Right lung (tissue), 5 donors: ENCODE results near the gene USB1. TPM values are rescaled to one million over a fixed set of nuclear protein-coding genes. Genes with fewer than 3 reads are reported as not detected.

Experiments
- DNase-seq, 2 donors: peaks; one replicate each; pipeline ENCODE4 v3.0.0-alpha.2; 2013
- polyA plus RNA-seq, 5 donors: library from polyadenylated mRNA; unstranded; fragments of 120-200 nt; gene quantifications; one replicate each; pipeline versions ENCODE4 v1.2.1 to v1.2.3, GENCODE V29; 2013; ENCODE audit warnings: inconsistent platforms in 1 of 5, low replicate concordance in 1 of 5; ENCODE audit not compliant: insufficient read length in 5 of 5, insufficient read depth in 1 of 5

Gene USB1
- polyA plus RNA-seq, 5 donors: 19.8 to 28.2 (median 22.5) TPM

DNA sequence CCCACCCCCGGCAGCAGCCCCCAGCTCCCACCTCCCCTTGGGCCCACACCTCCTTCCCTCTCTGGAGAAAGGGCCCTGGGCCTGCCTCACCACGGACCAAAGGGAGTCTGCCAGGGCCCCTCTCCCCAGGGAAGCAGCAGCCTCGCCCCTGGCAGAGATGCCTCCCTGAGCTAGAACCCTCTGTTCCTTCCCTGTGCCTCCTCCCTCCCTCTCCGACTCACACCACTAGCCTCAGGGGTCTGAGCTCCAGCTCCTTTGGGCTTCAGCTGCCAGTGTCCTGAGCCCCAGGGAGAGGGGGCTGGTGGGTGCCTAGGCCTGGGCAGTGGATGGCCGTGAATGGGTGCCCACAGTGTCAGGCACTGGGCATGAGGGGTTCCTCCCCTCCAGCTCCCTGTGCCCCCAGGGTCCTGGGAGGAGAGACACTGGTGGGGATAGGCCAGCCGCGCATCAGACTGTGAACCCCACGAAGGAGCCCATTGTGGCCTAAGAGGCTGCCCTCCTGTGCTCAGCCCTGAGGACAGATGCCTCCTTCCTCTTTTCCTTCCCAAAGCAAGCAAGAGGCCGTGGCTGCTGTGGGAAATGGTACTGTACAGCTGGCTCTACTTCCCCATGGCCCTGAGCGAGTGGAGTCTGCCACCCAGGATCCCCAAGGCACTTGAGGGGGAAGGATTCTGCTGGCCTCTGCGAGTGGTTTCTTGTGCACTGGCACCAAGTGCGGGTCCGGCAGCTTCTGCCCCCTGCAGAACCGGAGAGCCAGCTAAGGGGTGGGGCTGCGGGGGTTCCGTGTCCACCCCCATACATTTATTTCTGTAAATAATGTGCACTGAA is 45.1 kb downstream of the USB1 start:
- DNase-seq: no peak

GRCh38 chr16:58046936-58047335 is 45.7 kb downstream of the USB1 start:
- DNase-seq: no peak

DNA sequence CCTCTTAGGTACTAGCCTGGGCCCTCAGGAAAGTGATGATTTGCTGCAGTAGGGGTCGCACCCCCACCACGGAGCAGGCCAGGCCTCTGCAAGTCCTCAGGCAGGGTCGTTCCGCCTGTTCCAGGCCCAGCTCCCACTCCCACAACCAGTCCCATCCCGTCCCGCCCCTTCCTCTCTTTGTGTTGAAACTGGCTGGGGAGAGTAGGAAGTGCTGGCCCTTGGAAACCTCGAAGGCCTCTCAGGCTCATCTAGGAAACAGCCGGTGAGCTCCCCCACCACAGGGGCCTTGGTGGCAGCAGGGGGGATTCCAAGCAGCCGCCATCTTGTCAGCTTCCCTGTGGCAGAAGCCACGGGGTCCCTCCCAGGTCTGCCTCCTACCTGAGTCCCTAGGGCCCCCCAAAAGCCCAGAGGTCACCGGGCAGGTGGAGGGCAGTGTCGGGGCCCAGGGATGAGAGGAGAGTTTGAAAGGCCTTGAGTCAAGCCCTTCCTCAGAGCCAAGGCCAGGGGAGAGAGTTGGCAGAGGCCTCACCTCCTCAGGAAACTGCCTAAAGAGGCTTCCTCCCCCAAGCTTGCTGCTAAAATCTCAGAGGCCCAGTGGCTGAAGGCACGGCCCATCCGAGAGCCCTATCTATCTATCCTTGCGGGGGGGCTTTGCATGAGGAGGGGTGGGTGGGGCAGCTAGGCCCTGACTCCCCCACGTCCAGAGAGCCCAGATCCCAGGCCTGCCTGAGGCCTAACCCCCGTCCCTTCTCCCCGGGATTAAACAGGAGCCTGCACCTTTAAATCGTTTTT is 46.5 kb downstream of the USB1 start:
- DNase-seq: no peak

DNA sequence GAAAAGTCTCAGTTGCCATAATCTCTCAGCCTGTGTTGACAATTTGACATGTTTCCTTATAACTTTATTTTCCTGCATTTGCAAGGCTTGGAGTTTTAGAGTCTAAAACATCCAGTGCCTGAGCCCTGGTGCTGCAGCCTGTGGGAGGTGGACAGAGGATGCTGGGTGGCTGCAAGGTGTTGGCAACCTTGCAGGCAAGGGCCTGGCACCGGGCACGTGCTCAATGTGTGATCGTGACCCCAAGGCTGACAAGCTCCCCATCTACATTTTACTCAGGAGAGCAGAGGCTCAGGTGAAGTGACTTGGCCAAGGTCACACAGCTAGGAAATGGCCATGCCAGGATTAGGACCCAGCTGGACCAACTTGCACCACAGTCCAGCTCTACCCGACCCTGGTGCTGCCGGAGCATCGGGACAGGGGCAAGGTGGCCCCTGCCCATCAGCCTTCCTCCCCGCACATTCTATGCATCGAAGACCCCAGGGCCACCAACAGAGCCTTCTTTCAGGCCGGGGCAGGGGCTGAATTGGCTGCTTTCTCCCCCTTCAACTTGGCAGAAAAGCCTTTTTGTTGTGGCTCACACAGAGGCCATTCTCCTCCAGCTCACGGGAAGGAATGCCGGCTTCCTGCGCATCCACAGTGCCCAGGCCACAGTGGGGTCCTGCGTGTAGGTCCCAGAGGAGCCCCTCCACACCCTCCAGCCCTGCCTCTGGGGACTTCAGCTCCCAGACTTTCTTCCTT is 47.5 kb downstream of the USB1 start:
- DNase-seq: no peak

GRCh38 chr16:58049232-58050185 is 48.3 kb downstream of the USB1 start:
- DNase-seq: no peak

GRCh38 chr16:58051296-58051695 is 50.1 kb downstream of the USB1 start:
- DNase-seq: no peak

DNA sequence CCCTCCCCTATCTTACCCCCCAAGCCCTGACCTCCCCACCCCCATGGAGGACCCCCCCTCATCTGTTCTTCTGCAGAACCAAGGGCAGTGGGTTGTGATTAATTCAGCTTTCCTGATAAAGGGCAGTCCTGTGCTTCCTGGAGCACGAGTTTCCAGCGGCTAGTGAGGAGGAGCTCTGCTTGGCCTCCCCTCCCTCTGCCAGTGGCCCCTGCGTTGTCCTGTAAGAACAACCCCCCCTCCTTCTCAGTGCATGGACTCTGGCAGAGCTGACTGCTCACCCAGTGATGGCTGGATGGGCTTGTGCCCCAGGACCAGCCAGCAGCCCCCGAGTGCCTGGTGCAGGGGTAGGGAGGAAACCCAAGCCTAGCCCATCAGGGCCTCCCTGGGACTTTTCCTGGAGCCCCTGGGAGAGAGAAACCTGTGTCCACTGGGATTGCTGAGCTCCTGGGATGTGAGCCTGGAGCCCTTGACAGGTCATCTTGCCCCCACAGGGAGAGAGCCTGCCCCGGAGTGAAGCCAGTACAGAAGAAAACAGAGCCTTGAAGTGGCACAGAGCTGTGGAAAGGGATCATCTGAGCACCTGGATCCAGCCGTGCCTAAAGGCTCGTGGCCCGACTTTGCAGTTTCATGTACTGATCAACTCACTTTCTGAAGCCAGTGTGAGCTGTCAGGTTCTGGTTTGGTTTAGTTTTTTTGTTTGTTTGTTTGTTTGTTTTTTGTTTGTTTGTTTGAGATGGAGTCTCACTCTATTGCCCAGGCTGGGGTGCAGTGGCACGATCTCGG is 50.8 kb downstream of the USB1 start:
- no peak for DNase-seq

- no peak for DNase-seq
These were observed 52.4 kb downstream of the USB1 start for GRCh38 chr16:58053682-58054005.

DNA sequence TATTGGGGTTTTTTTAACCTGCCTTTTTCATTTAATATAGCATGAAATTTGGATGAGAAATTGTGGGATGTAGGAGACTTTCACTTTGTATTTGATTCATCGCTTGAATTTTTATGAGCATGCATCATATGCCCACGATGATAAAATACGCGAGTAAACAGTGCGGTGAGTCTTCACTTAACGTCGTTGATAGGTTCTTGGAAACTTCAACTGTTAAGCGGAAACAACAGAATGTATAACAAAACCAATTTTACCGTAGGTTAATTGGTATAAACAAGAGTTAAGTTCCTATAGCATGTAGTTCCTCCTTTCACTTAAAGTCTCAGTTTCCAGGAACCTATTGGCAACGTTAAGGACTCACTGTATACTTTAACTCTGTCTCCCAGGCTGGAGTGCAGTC is 53.1 kb downstream of the USB1 start:
- DNase-seq: no peak

DNA sequence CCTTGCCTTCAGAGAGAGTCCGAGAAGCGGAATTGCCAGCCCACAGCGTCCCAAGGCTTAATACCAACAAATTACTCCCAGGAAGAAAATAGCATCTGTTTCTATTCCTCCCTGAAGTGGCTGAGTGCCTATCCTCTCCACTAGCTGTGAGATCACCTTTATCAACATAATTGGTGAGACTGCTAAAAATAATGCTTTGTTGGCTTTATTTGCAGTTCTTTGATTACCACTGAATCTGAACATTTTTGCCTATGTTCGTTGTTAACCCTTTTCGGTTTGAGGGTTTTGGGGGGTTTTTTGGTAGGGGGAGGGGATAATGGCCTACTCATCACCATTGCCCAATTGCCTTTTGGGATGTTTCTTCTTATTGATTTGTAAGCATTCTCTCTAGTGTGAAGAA is 55.4 kb downstream of the USB1 start:
- DNase-seq: no peak

DNA sequence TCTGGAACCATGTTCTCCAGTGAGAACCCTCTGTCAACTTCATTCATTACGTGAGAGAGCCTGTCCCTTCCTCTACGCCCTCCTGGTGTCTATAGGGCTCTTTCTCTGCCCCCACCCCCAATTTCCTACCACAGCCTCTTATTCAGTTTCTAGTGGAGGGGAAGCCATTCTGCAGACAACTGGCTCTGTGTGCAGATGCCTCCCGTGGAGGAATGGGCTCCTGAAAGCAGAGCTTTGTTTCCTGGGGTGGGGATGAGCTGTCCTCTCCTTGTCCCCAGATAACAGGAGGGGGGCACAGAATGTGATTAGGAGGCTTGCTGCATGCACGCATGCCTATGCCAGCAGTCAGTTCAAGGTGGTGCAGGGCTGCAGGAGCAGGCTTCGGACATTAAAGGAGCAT is 55.9 kb downstream of the USB1 start:
- no peak for DNase-seq

GRCh38 chr16:58057784-58058183 is 56.6 kb downstream of the USB1 start:
- no peak for DNase-seq

- DNase-seq: no peak
These were observed 61.6 kb downstream of the USB1 start for GRCh38 chr16:58062821-58063220.

DNA sequence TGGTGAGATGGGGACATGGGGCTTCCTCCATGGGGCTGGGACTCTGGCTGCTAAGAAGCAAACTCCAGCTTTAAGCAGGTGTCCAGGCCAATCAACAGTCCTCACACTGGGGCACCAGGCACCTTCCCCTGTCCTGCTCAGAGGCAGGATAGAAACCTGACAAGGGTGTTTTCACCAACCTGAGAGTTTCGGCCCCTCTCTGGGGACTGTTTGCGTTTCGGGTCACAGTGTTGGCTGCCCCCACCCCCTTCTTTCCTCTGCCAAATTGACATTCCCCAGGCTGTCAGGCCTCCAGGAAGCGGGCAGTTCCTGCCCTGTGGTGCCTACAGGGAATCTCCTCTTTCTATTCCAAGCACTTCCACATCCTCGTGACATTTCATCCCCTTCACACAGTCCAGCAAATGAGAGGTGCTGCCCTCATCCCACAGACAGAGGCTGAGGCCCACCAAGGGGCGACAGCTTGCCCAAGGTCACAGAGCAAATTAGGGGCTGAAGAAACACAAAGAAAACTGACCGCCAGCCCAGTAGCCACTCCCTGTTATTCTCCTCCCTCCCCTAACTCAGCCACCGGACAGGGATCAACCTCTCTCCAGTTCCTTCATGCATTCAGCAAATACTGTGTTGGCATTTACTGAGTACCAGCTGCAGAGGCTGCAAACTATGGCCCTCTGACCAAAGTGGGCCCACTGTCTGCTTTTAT is 62.3 kb downstream of the USB1 start:
- no peak for DNase-seq

DNA sequence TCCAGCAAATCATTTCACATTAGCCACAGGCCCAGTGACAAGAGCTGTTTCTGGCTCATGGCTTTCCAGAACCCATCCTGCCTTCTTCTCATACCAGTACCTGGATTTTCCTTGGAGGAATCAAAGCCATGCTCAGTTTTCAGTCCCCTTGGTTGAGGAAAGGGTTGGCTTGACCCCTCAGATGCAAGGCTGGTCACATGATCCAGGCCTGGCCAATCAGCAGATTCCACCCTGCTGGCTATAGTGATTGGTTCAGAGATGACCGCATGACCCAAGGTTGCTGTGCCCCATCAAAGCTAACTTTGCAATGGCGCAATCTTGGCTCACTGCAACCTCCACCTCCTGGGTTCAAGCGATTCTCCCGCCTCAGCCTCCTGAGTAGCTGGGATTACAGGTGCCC is 69.4 kb downstream of the USB1 start:
- DNase-seq: no peak

Other genes starting within 250 kb of the USB1 start
- gene KIFC3, start 198.9 kb upstream of the USB1 start, polyA plus RNA-seq: 10 to 100 TPM; 34.9 to 63.6 (median 56.6) TPM
- gene CNGB1, start 30.3 kb upstream of the USB1 start, polyA plus RNA-seq: under 1 TPM in 4 of 5 donors, not detected in 1; 0.04 to 0.13 (median 0.08) TPM
- 10 to 100 TPM in 2 of 5 donors, 1 to 10 TPM in 3; 7.8 to 12.8 (median 9.3) TPM for gene ZNF319, start 735 bp upstream of the USB1 start, polyA plus RNA-seq
- gene MMP15, start 24.3 kb downstream of the USB1 start, polyA plus RNA-seq: 10 to 100 TPM; 32.4 to 72.3 (median 40.9) TPM
- 10 to 100 TPM; 73.4 to 88.9 (median 77.0) TPM for gene CFAP20, start 128.0 kb downstream of the USB1 start, polyA plus RNA-seq
- gene CSNK2A2, start 196.7 kb downstream of the USB1 start, polyA plus RNA-seq: 10 to 100 TPM; 59.4 to 76.3 (median 69.6) TPM